H1 (cell line): ENCODE data around the gene ADAMTS17. TPM values are rescaled to one million over a fixed set of nuclear protein-coding genes. Genes with fewer than 3 reads are reported as not detected.
A peak's percentile ranks its signal among the peaks of the same experiment; 100 is the strongest.

Source experiments
- CTCF ChIA-PET: fragments of 300-600 bp; sonication (Branson Sonifier 250); formaldehyde crosslinking; loops from one replicate; lab custom pipeline; 2021; ENCODE audit not compliant: partially characterized antibody; lab: Charles Lee
- POLR2A ChIA-PET: fragments of 300-600 bp; sonication (Branson Sonifier 250); formaldehyde crosslinking; loops from one replicate; lab custom pipeline; 2021; ENCODE audit warnings: inconsistent platforms; ENCODE audit not compliant: partially characterized antibody; lab: Charles Lee
- DNase-seq, 2 experiments: peaks; one replicate each; pipeline versions ENCODE4 v3.0.0 to v3.0.0-alpha.2; 2010 to 2022; ENCODE audit warnings: low spot score in 2 of 2, low read depth in 1 of 2, mixed read lengths in 1 of 2
- FAIRE-seq: peaks from 2 replicates; lab custom pipeline; 2011; peaks lifted over from hg19 to GRCh38; lab: Jason Lieb, UNC
- H2AFZ ChIP-seq: 2 replicates; pipeline ENCODE4 v1.8.1; 2012; ENCODE audit warnings: low read length, inconsistent platforms
- H2AK5ac ChIP-seq: 2 replicates; pipeline ENCODE4 v1.6.1; 2013; ENCODE audit warnings: low read depth, low read length
- H2BK120ac ChIP-seq: replicated peaks from 2 replicates; pipeline ENCODE3; 2013; ENCODE audit warnings: low read depth, low read length, inconsistent platforms
- H2BK12ac ChIP-seq: 2 replicates; pipeline ENCODE4 v1.6.1; 2013; ENCODE audit warnings: low read depth, low read length
- H2BK15ac ChIP-seq: 2 replicates; pipeline ENCODE4 v1.6.1; 2013; ENCODE audit warnings: low read length
- H2BK20ac ChIP-seq: 2 replicates; pipeline ENCODE4 v1.6.1; 2013; ENCODE audit warnings: low read length
- H2BK5ac ChIP-seq: 2 replicates; pipeline ENCODE4 v1.6.1; 2013; ENCODE audit warnings: low read depth, low read length
- H3K14ac ChIP-seq: 2 replicates; pipeline ENCODE4 v1.6.1; 2013; ENCODE audit warnings: inconsistent platforms; ENCODE audit not compliant: insufficient read length
- H3K18ac ChIP-seq: 2 replicates; pipeline ENCODE4 v1.6.1; 2013; ENCODE audit warnings: low read length; ENCODE audit errors: extremely low read depth
- H3K23ac ChIP-seq: 2 replicates; pipeline ENCODE4 v1.6.1; 2013; ENCODE audit warnings: inconsistent platforms; ENCODE audit not compliant: insufficient read length
- H3K23me2 ChIP-seq: 2 replicates; pipeline ENCODE4 v1.6.1; 2013; ENCODE audit warnings: low read depth, low read length
- H3K27ac ChIP-seq: 2 replicates; pipeline ENCODE4 v1.6.1; 2011; ENCODE audit warnings: low read depth, low read length, inconsistent platforms
- H3K27me3 ChIP-seq, 4 experiments: replicated peaks in 1 of 4; 1 replicate in 1 of 4; 2 replicates in 3 of 4; pipeline versions ENCODE4 v1.6.1 to v1.8.1; 2011 to 2013; ENCODE audit warnings: low read length in 3 of 4, mild to moderate bottlenecking in 3 of 4, inconsistent platforms in 2 of 4, mixed read lengths in 2 of 4, moderate library complexity in 1 of 4; ENCODE audit not compliant: control insufficient read depth in 3 of 4, insufficient read depth in 3 of 4; ENCODE audit errors: extremely low read depth in 1 of 4
- H3K36me3 ChIP-seq, 4 experiments: 2 replicates each; pipeline versions ENCODE4 v1.6.1 to v1.8.1; 2011 to 2013; ENCODE audit warnings: mild to moderate bottlenecking in 4 of 4, low read length in 3 of 4, moderate library complexity in 2 of 4, control low read depth in 1 of 4, inconsistent platforms in 1 of 4; ENCODE audit not compliant: insufficient read depth in 4 of 4, control insufficient read depth in 2 of 4
- H3K4ac ChIP-seq: replicated peaks from 2 replicates; pipeline ENCODE3; 2013; ENCODE audit warnings: low read length, low read depth, mixed read lengths, inconsistent platforms; ENCODE audit not compliant: insufficient read length
- H3K4me1 ChIP-seq, 4 experiments: replicated peaks in 1 of 4; 1 replicate in 1 of 4; 2 replicates in 3 of 4; pipeline versions ENCODE4 v1.6.1 to v1.8.1; 2011 to 2013; ENCODE audit warnings: low read length in 3 of 4, inconsistent platforms in 2 of 4, mixed read lengths in 1 of 4; ENCODE audit not compliant: insufficient read depth in 4 of 4, control insufficient read depth in 3 of 4
- H3K4me2 ChIP-seq, 2 experiments: 2 replicates each; pipeline versions ENCODE4 v1.6.1 to v1.8.1; 2011 to 2013; ENCODE audit warnings: low read depth in 2 of 2, low read length in 2 of 2, control low read depth in 1 of 2, inconsistent platforms in 1 of 2, mild to moderate bottlenecking in 1 of 2; ENCODE audit not compliant: insufficient read depth in 1 of 2
- H3K4me3 ChIP-seq, 4 experiments: fragments of 200-600, 300-600 bp in 1 of 4; sonication (generic), shearing (Covaris generic), sonication (Bioruptor Twin) in 1 of 4; 2 replicates each; pipeline versions ENCODE4 v1.5.1 to v1.8.1; 2011 to 2016; ENCODE audit warnings: low read length in 4 of 4, low read depth in 3 of 4, control low read depth in 2 of 4, inconsistent platforms in 2 of 4, mild to moderate bottlenecking in 2 of 4, mixed read lengths in 1 of 4, moderate library complexity in 1 of 4; ENCODE audit not compliant: insufficient read depth in 2 of 4; ENCODE audit errors: extremely low read depth in 1 of 4
- H3K56ac ChIP-seq: replicated peaks from 2 replicates; pipeline ENCODE3; 2013; ENCODE audit warnings: low read depth, mild to moderate bottlenecking, mixed read lengths, low read length, inconsistent platforms; ENCODE audit not compliant: insufficient read length
- H3K79me1 ChIP-seq: 2 replicates; pipeline ENCODE4 v1.6.1; 2013; ENCODE audit warnings: low read depth, low read length, control low read depth
- H3K79me2 ChIP-seq, 2 experiments: 2 replicates each; pipeline versions ENCODE4 v1.6.1 to v1.8.1; 2012 to 2013; ENCODE audit warnings: low read length in 2 of 2, mild to moderate bottlenecking in 2 of 2, inconsistent platforms in 1 of 2; ENCODE audit not compliant: insufficient read depth in 2 of 2, control insufficient read depth in 1 of 2
- H3K9ac ChIP-seq, 4 experiments: replicated peaks in 1 of 4; 1 replicate in 1 of 4; 2 replicates in 3 of 4; pipeline versions ENCODE4 v1.6.1 to v1.8.1; 2011 to 2013; ENCODE audit warnings: low read depth in 3 of 4, low read length in 3 of 4, control low read depth in 2 of 4, mild to moderate bottlenecking in 2 of 4, moderate library complexity in 2 of 4, inconsistent platforms in 1 of 4; ENCODE audit errors: extremely low read depth in 1 of 4
- H3K9me3 ChIP-seq, 2 experiments: 2 replicates each; pipeline versions ENCODE4 v1.6.1 to v1.8.1; 2012 to 2013; ENCODE audit warnings: mild to moderate bottlenecking in 2 of 2, moderate library complexity in 2 of 2, control low read depth in 1 of 2, inconsistent platforms in 1 of 2, low read depth in 1 of 2, low read length in 1 of 2, mixed read lengths in 1 of 2; ENCODE audit not compliant: insufficient read depth in 2 of 2
- H4K20me1 ChIP-seq, 2 experiments: replicated peaks in 1 of 2; 2 replicates each; pipeline versions ENCODE3 to v1.8.1; 2011 to 2013; ENCODE audit warnings: inconsistent platforms in 2 of 2, low read length in 2 of 2, mild to moderate bottlenecking in 1 of 2; ENCODE audit not compliant: insufficient read depth in 2 of 2, control insufficient read depth in 1 of 2
- H4K5ac ChIP-seq: 2 replicates; pipeline ENCODE4 v1.6.1; 2013; ENCODE audit warnings: low read length, low read depth, mixed read lengths, inconsistent platforms; ENCODE audit not compliant: insufficient read length
- H4K8ac ChIP-seq: 2 replicates; pipeline ENCODE4 v1.8.0; 2013; ENCODE audit warnings: mild to moderate bottlenecking, moderate library complexity, low read length, inconsistent platforms; ENCODE audit not compliant: insufficient read depth; ENCODE audit errors: extremely low read depth
- H4K91ac ChIP-seq: replicated peaks from 2 replicates; pipeline ENCODE3; 2013; ENCODE audit warnings: low read length, mixed read lengths, inconsistent platforms; ENCODE audit not compliant: insufficient read length
- EP300 ChIP-seq, 2 experiments: IDR thresholded peaks; 1 replicate in 1 of 2; 2 replicates in 1 of 2; pipeline ENCODE4 v1.6.1; 2011 to 2012; ENCODE audit warnings: low read depth in 2 of 2, low read length in 2 of 2, mild to moderate bottlenecking in 2 of 2, borderline replicate concordance in 1 of 2, inconsistent platforms in 1 of 2, moderate library complexity in 1 of 2
- EZH2 ChIP-seq: fragments of 200-600 bp; sonication (generic); IDR thresholded peaks from 2 replicates; pipeline ENCODE4 v1.7.1; 2012; ENCODE audit warnings: low read depth, mild to moderate bottlenecking, moderate library complexity, low read length, inconsistent platforms; ENCODE audit not compliant: severe bottlenecking
- KDM4A ChIP-seq: IDR thresholded peaks from one replicate; pipeline ENCODE4 v1.7.1; 2012; ENCODE audit warnings: low read depth, mild to moderate bottlenecking, moderate library complexity, low read length, inconsistent platforms; ENCODE audit not compliant: severe bottlenecking
- SUZ12 ChIP-seq: fragments of 200-600 bp; sonication (generic); IDR thresholded peaks from 2 replicates; pipeline ENCODE4 v1.6.1; 2012; ENCODE audit warnings: mild to moderate bottlenecking, inconsistent platforms, low read length, moderate library complexity, mixed read lengths
- WGBS, 2 experiments: shearing (Covaris generic) in 1 of 2; methylation state at CpG; one replicate each; pipeline versions ENCODE4 v1.1.6 to v1.1.7; 2013 to 2015; ENCODE audit warnings: low lambda C conversion rate in 2 of 2, mixed read lengths in 2 of 2, inconsistent platforms in 1 of 2, low coverage in 1 of 2, missing lambda C conversion rate in 1 of 2; ENCODE audit not compliant: insufficient replicate concordance in 2 of 2, insufficient coverage in 1 of 2, insufficient read length in 1 of 2; ENCODE audit errors: extremely low coverage in 1 of 2, missing lambda C conversion rate in 1 of 2; 5-methylcytosine and 5-hydroxymethylcytosine counted together
- polyA plus RNA-seq, 7 experiments: library from polyadenylated mRNA; depleted of rRNA in 3 of 7; stranded (reverse) in 5 of 7; unstranded in 2 of 7; fragments of >200 nt in 5 of 7; fragments of 200-250 nt in 2 of 7; gene quantifications; 1 replicate in 5 of 7; 2 replicates in 1 of 7; 4 replicates in 1 of 7; pipeline versions ENCODE4 v1.2.1 to v1.2.3, GENCODE V29; 2011 to 2013; ENCODE audit warnings: missing spikeins in 2 of 7, mixed read lengths in 2 of 7
- total RNA-seq: library from RNA; stranded (reverse); fragmentation: NEBNext Ultra II Directional; extraction: Animal tissue kit (Norgen Biotek cat#: 25700); gene quantifications from 2 replicates; pipeline ENCODE4 v1.2.1, GENCODE V29; 2021
- TF ChIP-seq, protein P1 (sequence below): IDR thresholded peaks from 2 replicates; pipeline ENCODE4 v1.6.1; 2012; ENCODE audit warnings: inconsistent platforms
- TF ChIP-seq, protein P2 (sequence below): IDR thresholded peaks from 2 replicates; pipeline ENCODE4 v1.6.1; 2011; ENCODE audit warnings: low read depth, mild to moderate bottlenecking, low read length; ENCODE audit not compliant: insufficient read depth

Gene ADAMTS17
- total and polyA plus RNA-seq, 2 of the 8 experiments (the other 6 are each of a cell fraction or from before 2014, with no cell fraction given) = 0.51 to 1.7 TPM

DNA sequence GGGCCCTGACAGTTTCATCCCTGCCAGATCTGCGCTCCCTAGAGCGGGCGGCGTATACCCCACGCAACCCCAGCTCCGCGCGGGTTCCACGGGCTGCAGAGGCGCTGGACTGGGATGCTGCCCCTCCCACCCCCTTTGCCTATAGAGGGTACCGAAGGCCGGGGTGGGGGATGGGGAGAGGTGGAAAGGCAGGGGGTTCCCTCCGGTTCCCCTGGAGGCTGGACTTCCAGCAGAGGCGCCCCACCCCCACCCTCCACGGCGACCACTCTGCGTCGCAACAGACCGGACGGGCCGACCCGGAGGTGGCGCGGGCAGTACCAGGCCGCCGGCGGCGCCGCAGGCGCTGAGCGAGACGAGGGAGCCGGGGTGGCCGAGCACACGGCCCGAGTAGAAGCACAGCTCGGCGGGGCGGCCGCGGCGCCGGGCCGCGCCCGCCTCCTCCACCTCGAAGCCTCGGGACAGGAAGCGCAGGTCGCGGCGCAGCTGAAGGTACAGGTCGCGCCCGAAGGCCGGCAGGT is 995 bp downstream of the ADAMTS17 start:
- Histone ChIP-seq H2BK15ac (no peak overlapping the region), H3K4me1 (peaks cover 0 to 6% (median 4%) of the 10 kb centered on the region in 4 experiments; a peak in 6 of 7 replicates), H3K79me2 (no peaks in the 10 kb centered on the region), H3K4ac (no peak overlapping the region), H4K8ac (no peak overlapping the region), H3K18ac (no peak overlapping the region), H3K14ac (no peak overlapping the region), H3K23me2 (peaks cover 5% of the 10 kb centered on the region; the same call in 1 of the 2 replicates), H3K9me3 (no peaks in the 10 kb centered on the region), H2AK5ac (no peak overlapping the region), H3K27ac (no peak overlapping the region), H2BK12ac (no peak overlapping the region), H4K5ac (no peak overlapping the region), H2BK20ac (no peak overlapping the region)
- CTCF ChIA-PET = interaction anchor here (1.7 to 11.5 kb wide), 5 partner anchors 8 to 379 kb away, joined by 4 to 112 read pairs (median 14); no protein-coding TSS in a partner anchor
- 13% methylated on average over 18 of the region's 56 CpGs; no CpG with 5 or more reads in 1 of the 2 experiments for WGBS, 2 experiments
- FAIRE-seq = no peak
- TF ChIP-seq, protein P1, sequence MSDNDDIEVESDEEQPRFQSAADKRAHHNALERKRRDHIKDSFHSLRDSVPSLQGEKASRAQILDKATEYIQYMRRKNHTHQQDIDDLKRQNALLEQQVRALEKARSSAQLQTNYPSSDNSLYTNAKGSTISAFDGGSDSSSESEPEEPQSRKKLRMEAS = peak; percentile 19; the same call in 1 of the 2 replicates
- TF ChIP-seq EZH2 (peak; percentile 25), EP300 (IDR thresholded peaks at IDR 0.05; ENCODE audit: borderline replicate concordance in 1 of 2, low read depth in 2 of 2, low read length in 2 of 2) (no peak), KDM4A (peak; percentile 55), SUZ12 (peak; percentile 56)
- TF ChIP-seq, protein P2, sequence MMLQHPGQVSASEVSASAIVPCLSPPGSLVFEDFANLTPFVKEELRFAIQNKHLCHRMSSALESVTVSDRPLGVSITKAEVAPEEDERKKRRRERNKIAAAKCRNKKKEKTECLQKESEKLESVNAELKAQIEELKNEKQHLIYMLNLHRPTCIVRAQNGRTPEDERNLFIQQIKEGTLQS = no peak
- TF ChIP-seq, all 59 proteins: peak for 4
- peaks cover 17 to 30% (median 26%) of the 10 kb centered on the region in 4 experiments for H3K27me3 ChIP-seq
- DNase-seq = no peak
- no peak overlapping the region for H2AFZ ChIP-seq
- no peak overlapping the region for H2BK120ac ChIP-seq
- H4K20me1 ChIP-seq = peaks cover 0 to 1% of the 10 kb centered on the region in 2 experiments
- H3K23ac ChIP-seq = no peak overlapping the region
- peak overlapping the region in 3 of 4 experiments; percentile 14 to 82 (median 32); a peak in 5 of 8 replicates for H3K4me3 ChIP-seq
- H3K79me1 ChIP-seq = no peaks in the 10 kb centered on the region
- H3K36me3 ChIP-seq = no peaks in the 10 kb centered on the region; a peak in 2 of 8 replicates
- no peak overlapping the region for H4K91ac ChIP-seq
- H3K56ac ChIP-seq = no peak overlapping the region
- POLR2A ChIA-PET = interaction anchor here (0.9 kb wide), 2 partner anchors 411 to 415 kb away, joined by 3 read pairs; no protein-coding TSS in a partner anchor
- H3K4me2 ChIP-seq = peak overlapping the region; percentile 1 to 61
- H2BK5ac ChIP-seq = no peak overlapping the region
- peak overlapping the region in 1 of 4 experiments; percentile 57; a peak in 1 of 7 replicates for H3K9ac ChIP-seq
